Right lobe of liver (tissue), 4 donors: ENCODE results near the gene MMP8.

Experiments used
- CTCF ChIP-seq, 4 donors: fragments of 200-600 bp in 3 of 4; fragments of 450-650 bp in 1 of 4; IDR thresholded peaks; one replicate each; pipeline versions ENCODE4 v1.5.1 to v1.8.0; 2016 to 2022; ENCODE audit warnings: antibody characterized with exemption in 4 of 4, mild to moderate bottlenecking in 2 of 4
- POLR2A ChIP-seq: fragments of 450-650 bp; IDR thresholded peaks from one replicate; pipeline ENCODE4 v1.6.1; 2017; ENCODE audit warnings: antibody characterized with exemption, mild to moderate bottlenecking
- donor health status: DM: no; HTN: no; CAD: no.
- donor health status: DM: no; HTN: no; CAD: no.
- donor health status: DM: no; HTN: yes; CAD: no.

GRCh38 chr11:102763440-102763839, 38.7 kb upstream of the MMP8 start:
- TF ChIP-seq CTCF (IDR thresholded peaks at IDR 0.05) = no peak
- TF ChIP-seq POLR2A = no peak
